Measurements from ENCODE around the gene SLC9C1.

The SLC9C1 gene

GRCh38 chr3:112133626-112134334 lies 160.2 kb downstream of the SLC9C1 start:
- no peak for DNase-seq (ENCODE audit: low read depth)
- no peak for TF ChIP-seq CTCF (conservative IDR thresholded peaks at IDR 0.05; ENCODE audit: control insufficient read depth, insufficient read depth, low read depth, low read length)
- H3K4me3 ChIP-seq (ENCODE audit: control insufficient read depth, low read depth, low read length) = no peak overlapping the region

GRCh38 chr3:112132975-112133448 lies 161.0 kb downstream of the SLC9C1 start, which contains the start of gene GCSAM:
Gene GCSAM (minus strand): TSS chr3:112133248. CDS start chr3:112133120, 128 bp downstream.
- DNase-seq (ENCODE audit: low read depth) = no peak
- H3K4me3 ChIP-seq (ENCODE audit: control insufficient read depth, low read depth, low read length) = no peak within 1 kb of the TSS
- no peak for TF ChIP-seq CTCF (conservative IDR thresholded peaks at IDR 0.05; ENCODE audit: control insufficient read depth, insufficient read depth, low read depth, low read length)

GRCh38 chr3:112132554-112132953 lies 161.5 kb downstream of the SLC9C1 start:
- H3K4me3 ChIP-seq (ENCODE audit: control insufficient read depth, low read depth, low read length) = no peak overlapping the region
- TF ChIP-seq CTCF (conservative IDR thresholded peaks at IDR 0.05; ENCODE audit: control insufficient read depth, insufficient read depth, low read depth, low read length) = no peak
- no peak for DNase-seq (ENCODE audit: low read depth)

- DNase-seq (ENCODE audit: low read depth) = no peak
- no peak overlapping the region for H3K4me3 ChIP-seq (ENCODE audit: control insufficient read depth, low read depth, low read length)
- TF ChIP-seq CTCF (conservative IDR thresholded peaks at IDR 0.05; ENCODE audit: control insufficient read depth, insufficient read depth, low read depth, low read length) = no peak
Observed at GRCh38 chr3:112132088-112132487, 161.9 kb downstream of the SLC9C1 start.

- no peak for TF ChIP-seq CTCF (conservative IDR thresholded peaks at IDR 0.05; ENCODE audit: control insufficient read depth, insufficient read depth, low read depth, low read length)
- no peak for DNase-seq (ENCODE audit: low read depth)
- no peak overlapping the region for H3K4me3 ChIP-seq (ENCODE audit: control insufficient read depth, low read depth, low read length)
Observed at GRCh38 chr3:112131111-112131510, 162.9 kb downstream of the SLC9C1 start.

- DNase-seq (ENCODE audit: low read depth) = no peak
- no peak overlapping the region for H3K4me3 ChIP-seq (ENCODE audit: control insufficient read depth, low read depth, low read length)
- TF ChIP-seq CTCF (conservative IDR thresholded peaks at IDR 0.05; ENCODE audit: control insufficient read depth, insufficient read depth, low read depth, low read length) = no peak
Observed at GRCh38 chr3:112130638-112130993, 163.4 kb downstream of the SLC9C1 start.
